ENCODE measurements around the gene TFEB.

DNA sequence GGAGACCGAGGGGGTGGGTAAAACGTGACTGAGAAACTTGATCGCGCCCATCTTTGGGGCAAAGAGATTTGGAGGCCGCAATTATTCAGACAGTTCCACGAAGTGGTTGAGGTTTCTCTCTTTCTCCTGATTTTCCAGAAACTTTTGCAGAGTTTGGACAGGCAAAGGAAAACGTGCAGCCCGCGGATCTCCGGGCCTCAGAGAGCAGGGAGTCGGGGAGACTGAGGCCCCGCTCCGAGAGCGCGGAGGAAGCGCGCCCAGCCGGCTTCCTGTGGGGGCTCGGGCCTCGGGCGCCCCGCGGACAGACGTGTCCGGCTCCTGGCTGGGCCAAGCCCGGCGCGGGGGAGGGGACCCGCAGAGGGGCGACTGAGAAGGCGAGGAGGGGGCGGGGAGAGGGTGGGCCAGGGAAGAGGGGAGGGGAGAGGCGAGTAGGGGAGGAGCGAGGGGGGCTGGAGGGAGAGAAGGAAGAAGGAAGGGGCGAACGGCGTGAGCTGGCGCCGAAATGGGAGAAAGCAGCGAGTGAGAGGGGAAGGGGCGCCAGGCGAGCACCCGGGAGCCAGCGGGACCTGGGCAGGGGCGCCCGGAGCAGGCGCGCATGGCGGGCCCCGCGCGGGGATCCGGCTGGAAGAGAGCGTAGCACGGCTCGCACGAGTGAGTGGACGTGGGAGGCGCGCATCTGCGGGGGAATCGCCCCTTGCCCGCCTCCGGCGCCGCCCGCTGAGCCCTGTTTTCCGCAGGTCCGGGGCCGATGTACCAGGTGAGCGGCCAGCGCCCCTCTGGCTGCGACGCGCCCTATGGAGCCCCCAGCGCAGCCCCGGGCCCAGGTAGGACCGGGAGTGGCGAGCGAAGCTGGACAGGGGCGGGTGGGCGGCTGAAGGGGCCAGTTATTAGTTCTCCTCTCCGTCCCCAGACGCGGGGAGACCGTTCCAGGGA, 97.1 kb downstream of the TFEB start, which contains the start of gene MDFI:
- TF ChIP-seq EZH2 (IDR thresholded peaks at IDR 0.05; ENCODE audit: low read length) = no peak
- TF ChIP-seq, protein P1, sequence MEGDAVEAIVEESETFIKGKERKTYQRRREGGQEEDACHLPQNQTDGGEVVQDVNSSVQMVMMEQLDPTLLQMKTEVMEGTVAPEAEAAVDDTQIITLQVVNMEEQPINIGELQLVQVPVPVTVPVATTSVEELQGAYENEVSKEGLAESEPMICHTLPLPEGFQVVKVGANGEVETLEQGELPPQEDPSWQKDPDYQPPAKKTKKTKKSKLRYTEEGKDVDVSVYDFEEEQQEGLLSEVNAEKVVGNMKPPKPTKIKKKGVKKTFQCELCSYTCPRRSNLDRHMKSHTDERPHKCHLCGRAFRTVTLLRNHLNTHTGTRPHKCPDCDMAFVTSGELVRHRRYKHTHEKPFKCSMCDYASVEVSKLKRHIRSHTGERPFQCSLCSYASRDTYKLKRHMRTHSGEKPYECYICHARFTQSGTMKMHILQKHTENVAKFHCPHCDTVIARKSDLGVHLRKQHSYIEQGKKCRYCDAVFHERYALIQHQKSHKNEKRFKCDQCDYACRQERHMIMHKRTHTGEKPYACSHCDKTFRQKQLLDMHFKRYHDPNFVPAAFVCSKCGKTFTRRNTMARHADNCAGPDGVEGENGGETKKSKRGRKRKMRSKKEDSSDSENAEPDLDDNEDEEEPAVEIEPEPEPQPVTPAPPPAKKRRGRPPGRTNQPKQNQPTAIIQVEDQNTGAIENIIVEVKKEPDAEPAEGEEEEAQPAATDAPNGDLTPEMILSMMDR (optimal IDR thresholded peaks at IDR 0.05 in 1 of 3, IDR thresholded peaks at IDR 0.05 in 1 of 3, conservative IDR thresholded peaks at IDR 0.05 in 1 of 3; ENCODE audit: extremely low read depth in 1 of 3, insufficient read depth in 2 of 3, low read length in 3 of 3) = no peak
